ENCODE data around the gene GRIN2A.
A peak's percentile ranks its signal among the peaks of the same experiment; 100 is the strongest.

The GRIN2A gene

DNA sequence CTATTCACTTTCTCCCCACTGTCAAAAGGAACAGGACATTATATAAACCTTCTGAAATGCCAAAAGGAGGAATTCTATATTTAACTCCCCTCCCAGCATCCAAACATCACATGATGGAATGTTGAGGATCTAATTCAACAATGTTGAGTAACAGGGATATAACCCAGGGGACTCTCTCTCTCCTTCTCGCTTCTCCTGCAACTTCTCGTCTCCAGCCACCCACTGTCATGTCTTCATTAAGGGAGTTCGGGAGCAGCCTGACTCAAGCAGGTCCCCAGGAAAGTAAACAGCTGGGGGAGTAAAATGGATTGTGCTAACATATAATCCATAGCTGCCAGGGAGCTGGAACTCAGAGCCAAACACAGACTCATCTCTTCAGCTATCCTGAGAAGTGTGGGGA lies 51.7 kb downstream of the GRIN2A start:
- DNase-seq (ENCODE audit: low spot score), result no peak

DNA sequence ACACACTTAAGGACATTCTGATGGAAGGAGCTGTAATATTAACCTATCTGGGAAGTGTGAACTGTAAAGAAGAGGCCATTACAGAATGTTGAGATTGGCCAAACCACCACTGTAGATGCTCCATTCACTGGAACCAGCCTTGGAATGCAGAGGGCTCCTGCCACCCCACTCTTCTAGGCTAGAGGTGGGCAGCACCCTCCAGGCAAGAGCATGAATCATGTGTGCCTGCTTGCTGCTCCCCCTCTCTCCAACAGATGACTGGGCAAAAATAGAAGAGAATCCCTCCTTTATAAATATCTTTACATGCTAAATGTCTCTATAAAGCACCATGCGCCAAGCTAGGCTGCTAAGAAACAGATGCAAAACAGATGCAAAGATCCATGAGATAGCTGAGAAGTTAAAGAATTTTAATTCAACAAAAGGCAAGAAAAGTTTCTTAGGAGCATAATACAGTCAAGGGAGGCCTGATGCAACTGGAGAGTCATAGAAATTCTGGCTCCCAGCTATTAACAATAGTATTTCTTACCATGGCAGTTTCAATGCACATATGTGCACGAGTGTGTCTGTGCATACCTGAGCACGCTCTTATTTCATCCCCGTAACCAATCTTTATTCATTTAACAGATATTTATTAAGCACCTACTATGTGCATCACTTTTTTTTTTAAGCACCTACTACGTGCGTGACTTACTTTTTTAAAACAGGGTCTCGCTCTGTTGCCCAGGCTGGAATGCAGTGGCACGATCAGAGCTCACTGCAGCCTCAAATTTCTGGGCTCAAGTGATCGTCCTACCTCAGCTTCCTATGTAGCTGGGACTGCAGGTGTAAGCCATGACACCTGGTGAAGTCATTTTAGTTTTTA lies 53.6 kb downstream of the GRIN2A start:
- DNase-seq (ENCODE audit: low spot score), result no peak

DNA sequence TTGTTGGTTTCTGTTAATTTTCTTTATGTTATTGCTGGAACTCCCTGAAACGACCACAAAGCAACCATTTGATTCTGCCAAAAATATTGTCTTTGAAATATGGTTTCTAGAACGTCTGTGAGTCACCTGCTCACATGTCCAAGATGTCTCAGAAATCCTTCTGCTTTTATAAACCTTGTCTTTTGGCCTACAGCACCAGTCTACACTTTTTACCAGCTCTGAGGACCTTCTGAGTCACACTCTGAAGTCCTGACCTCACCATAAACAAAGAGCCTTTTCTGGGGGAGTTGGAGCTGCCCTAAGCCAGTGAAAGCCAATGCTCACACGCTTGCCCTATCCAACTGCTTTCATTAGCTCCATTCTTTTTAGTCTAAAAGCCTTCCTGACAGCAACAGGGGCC lies 55.5 kb downstream of the GRIN2A start:
- peak; percentile 93 for DNase-seq (ENCODE audit: low spot score)

DNA sequence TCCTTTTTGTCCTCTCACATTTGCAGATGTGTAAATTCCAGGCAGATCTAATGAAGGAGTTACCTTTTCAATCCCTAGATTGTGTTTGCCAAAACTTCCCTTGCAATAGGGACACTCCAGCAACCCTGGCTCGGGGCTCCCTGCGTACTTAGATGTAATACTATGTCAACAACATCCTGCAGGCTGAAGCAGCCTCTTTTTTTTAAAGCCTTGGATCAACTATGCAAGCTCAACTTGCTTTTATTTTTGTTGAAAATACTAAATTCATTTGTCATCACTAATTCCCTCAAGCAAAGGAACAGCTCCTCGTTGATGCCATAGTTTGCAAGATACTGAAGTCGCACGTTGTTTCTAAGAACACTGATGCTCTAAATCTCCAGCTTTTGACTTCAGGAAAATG lies 59.1 kb downstream of the GRIN2A start:
- DNase-seq (ENCODE audit: low spot score), result no peak

DNA sequence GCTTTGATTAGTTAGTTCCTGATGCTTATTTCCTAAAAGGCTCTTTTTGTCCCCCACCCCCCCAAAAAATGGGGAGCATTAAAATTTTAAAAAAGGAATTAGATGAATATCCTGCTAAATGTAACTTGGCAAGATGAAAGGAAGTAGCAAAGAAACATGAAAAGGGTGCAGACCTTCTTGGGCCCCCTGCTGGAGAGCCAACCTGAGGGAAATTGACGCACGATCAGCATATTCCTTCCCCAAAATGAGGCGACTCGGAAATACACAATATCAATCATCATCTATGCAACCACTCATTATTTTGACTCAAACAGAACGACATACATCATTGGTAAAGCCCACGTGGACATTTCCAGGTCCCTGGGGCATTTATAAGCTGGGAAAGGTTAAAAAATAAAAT lies 59.7 kb downstream of the GRIN2A start:
- no peak for DNase-seq (ENCODE audit: low spot score)

DNA sequence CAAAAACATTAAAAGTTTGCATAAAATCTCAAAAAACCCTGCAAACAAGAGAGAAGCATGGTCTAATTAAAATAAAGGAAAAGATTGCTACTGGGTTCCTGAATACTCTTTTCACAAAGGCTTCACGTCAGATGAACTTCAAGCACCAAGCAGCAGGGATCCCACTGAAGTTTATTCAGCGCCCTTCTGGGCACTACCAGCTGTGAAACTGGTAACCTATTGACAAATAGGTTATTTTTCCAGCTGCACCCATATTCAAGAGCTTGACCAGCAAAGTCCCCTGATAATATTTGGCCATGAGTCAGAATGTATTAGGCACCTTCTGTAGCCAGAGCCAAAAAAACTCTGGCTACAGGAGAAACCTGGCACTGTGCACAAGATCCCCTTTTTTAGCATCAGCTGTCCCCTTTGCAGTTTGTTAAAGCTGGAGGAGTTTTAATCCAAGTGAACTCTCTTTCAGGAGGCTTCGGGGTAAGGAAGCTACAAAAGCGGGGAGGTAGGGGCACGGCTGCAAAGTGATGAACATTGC lies 60.3 kb downstream of the GRIN2A start:
- DNase-seq (ENCODE audit: low spot score), result no peak

DNA sequence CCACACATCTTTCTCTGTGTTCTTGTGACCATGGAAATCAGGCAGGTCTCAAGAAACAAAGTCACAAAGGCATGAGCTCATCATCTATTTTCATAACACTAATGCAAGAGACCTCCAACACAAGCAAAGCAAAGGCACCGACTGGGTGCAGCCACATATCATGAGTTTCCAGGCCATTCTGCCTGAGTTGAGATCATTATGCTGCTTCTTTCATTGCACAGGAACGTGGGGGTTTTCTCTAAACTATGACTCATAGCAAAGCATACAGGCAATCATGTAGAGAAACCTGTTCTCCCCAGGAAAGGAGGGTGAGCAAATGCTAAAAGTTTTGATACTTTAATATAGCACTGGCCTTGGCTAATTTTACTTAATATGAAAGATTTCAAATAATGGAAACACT lies 60.7 kb downstream of the GRIN2A start:
- peak; percentile 50 for DNase-seq (ENCODE audit: low spot score)

DNA sequence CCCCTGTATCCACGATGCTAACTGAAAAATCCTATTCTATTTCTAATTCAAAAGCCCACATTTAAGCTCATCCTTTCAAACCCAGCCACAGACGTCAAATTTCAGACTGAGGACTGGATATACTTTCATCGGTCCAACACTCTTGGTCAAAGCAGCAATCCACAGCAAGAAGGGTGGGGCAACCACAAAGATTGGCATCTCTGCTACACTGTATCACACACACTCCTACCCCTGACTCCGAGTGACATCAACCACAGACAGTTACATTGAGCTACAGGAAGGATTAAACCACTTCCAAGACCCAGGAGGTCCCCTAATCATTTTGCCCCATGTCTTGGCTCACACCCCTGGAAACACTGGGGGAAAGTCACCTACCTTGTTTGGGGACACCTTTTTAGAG lies 61.3 kb downstream of the GRIN2A start:
- no peak for DNase-seq (ENCODE audit: low spot score)

DNA sequence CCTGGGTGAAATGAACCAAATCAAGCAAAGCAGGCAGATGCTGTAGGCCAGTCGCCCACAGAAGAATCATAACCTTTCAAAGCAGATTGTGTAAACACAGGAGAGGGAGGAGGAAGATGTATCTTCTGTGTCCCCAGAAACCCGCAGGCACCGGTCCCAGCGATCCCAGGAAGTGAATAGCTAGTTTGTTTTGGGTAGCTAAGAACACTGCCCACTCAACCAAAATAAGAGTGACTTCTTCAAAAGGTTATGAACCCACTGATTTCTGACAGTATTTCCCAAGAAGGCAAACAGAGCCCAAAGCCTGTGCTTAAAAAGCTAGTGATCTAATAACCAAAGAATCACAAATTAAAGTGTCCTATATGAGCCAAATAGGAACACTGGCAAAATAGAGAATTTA lies 67.8 kb downstream of the GRIN2A start:
- DNase-seq (ENCODE audit: low spot score), result peak; percentile 35

DNA sequence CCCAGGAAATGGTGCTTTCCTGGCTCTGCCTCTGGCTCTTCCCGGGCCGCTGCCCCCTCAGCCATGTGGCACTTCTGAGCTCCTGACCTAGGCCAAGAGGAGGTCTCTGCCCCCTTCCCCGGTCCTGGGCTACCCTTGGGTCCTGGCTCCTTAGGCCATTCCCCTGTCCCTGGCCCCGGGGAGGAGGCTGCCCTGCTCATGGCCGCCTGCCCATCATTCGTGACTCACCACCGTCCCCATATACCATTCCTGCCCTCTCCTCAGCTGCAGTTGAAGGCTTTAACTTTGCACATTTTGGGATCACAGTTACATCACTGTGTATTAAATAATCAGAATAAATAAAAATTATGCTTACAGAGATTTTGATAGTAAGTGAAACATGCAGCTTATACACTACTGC lies 69.0 kb downstream of the GRIN2A start:
- DNase-seq (ENCODE audit: low spot score), result no peak

DNA sequence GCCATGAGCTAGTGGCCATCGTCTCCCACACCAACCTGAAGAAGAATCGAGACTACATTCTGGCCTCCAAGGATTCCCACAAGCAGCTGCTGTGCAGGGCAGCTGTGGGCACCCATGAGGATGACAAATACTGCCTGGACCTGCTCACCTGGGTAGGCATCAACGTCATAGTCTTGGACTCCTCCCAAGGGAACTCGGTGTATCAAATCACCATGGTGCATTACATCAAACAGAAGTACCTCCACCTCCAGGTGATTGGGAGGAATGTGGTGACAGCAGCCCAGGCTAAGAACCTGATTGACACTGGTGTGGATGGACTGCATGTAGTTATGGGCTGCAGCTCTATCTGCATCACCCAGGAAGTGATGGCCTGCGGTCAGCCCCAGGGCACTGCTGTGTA lies 70.2 kb downstream of the GRIN2A start:
- DNase-seq (ENCODE audit: low spot score), result no peak

DNA sequence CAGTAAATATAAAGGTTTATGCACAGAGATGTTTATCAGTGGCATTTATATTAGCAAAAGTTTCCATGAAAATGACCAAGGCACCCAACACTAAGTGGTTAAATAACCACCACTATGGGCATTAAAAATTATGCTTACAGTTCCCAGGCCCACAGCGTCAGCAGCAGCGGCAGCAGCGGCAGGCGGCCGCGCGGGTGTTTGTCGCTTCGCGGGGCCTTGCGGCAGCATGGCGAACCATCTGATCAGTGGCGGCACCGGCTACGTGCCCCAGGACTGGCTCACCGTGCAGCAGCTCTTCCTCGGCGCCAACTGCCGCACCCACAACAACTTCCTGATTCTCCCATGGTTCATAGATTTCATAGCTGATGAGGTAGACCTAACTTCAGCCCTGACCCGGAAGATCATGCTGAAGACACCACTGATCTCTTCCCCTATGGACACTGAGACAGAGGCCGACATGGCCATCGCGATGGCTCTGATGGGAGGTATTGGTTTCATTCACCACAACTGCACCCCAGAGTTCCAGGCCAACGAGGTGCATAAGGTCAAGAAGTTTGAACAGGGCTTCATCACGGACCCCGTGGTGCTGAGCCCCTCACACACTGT lies 71.0 kb downstream of the GRIN2A start:
- DNase-seq (ENCODE audit: low spot score), result no peak

DNA sequence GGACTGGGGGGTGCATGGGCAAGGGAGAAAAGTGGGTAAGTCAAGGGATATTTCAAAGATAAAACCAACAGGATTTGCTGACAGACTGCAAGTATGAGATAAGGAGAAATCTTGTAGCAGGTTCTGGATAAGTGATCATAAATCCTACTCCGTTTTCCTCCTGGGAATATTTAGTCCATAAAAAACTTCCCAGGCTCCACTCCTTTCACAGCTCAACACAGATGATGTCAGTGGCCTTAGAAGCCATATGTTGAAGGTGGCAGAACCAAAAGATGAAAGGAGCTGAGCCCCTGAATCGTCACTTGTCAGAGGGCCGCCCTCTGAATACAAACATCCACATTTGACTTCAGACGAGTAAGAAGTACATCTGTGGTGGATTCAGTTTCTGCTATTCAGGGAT lies 71.7 kb downstream of the GRIN2A start:
- no peak for DNase-seq (ENCODE audit: low spot score)

DNA sequence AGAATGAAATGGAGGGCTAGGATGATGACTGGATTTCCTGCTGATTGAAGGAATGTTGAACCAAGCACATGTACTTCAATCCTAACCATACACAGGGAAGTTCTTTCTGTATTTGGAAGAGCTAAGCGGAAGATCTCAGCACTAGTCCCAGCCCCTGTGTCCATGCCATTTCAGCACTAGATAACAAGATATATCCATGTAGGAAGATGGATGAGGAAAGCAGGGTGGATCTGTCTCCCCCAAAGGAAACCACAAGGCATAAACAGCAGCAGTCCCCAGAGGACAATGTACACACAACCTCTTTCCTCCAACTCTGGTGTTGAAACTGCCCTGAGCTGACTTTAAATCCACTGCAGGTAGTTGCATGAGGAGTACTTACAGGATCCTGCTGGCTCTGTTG lies 75.1 kb downstream of the GRIN2A start:
- DNase-seq (ENCODE audit: low spot score), result no peak

DNA sequence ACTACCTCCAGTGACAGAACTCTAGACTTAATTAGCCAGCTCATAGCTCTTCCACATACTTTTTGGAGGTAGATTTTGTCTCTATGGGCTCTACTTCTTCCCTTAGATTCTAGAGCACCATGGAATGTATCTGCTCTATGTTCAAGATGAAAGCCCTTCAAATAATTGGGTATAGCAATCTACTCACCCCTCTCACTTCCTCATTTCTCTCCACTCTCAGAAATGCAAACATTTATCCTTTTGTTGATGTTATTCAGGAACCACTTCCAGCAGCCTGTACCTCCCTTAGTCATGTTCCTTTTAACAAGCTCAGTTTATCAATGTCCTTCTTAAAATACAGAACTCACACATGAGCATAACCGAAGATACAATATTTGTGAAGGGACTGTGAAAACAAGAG lies 78.5 kb downstream of the GRIN2A start:
- no peak for DNase-seq (ENCODE audit: low spot score)

DNA sequence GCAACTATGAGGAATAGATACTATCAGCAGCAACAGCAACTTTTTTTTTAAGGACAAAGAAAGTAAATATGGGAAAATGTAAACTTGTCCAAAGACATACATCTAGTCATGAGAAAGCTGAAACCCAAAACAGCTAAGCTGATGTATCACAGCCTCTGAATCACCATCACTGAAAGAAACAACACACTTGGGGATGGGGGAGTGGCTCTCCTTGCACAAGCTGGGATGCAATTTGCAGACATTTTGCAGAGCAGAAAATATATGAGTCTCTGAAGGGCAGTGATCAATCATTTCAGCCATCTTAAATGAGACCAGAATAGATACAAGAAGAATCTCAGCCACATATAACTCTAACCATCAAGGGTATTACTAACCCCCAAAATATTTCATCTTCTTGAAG lies 79.1 kb downstream of the GRIN2A start:
- DNase-seq (ENCODE audit: low spot score), result no peak

DNA sequence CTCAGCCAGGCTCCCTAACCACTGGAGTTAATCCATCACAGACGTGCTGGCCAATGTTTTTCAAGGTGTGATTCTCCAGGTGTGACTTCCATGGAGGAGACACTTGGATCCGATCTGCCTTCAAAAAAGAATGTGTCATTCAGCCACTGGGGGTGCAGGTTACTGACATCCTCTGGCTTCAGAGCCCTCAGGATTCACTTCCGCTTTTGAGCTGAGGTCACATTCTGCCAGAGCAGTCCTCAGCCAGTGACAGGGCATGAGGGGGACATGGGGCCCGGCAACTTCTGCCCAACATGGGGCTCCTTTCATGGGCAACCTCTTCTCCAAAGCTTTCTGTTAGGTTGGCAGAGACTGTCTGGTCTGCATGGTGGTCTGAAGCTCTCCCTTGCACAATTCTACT lies 81.4 kb downstream of the GRIN2A start:
- no peak for DNase-seq (ENCODE audit: low spot score)

DNA sequence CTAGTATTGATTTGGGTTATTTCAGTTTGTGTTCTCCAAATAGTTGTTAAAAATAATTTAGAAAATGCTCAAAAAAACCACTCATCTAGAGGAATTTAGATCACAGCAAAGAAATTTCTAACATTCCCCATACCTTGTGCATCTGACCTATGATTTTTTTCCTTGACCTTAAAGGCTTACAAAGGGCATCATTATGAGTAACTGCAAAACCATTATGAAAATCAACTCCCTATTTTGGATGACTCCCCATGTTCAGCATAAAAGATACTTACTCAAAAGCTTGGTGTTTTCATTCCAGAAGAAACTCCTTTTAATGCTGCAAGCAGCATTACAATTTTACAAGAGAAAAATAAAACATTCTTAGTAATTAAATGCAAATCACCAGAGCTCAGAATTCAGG lies 83.2 kb downstream of the GRIN2A start:
- DNase-seq (ENCODE audit: low spot score), result no peak

DNA sequence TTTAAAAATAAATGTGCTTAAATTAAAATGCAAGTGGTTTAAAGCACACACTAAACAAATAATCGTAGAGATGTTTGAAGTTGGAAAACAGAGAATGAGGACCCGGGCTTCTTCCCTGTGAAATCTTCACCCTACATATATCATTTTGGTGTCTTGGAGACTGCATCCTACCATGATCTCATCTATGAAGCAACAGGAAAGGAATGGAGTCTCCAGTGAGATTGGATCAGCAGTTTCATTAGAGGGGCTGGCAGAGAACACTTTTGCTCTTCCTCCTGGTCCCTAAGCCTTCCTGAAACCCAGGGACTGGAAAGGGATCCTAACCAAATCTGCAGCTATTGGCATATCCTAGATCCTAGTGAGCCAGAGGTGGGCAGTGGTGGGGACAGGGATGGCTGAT lies 85.0 kb downstream of the GRIN2A start:
- DNase-seq (ENCODE audit: low spot score), result no peak

DNA sequence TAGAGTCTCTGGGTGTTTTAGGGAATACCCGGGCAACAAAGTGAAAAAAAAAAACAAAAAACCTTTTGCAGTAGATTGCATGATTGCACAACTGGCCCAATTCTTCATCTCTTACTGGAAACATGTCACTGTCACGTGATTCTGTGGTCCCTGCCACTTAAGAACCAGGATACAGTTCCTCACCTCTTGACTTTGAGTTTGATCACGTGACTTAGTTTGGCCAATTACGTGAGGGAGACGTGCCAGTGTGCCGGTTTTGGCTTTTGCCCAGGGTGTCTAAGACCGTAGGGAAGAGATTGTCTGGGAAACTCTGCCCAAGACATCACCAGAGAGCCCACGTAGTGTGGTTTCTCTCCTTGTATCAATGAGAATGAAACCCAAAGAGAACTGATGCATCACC lies 88.7 kb downstream of the GRIN2A start:
- DNase-seq (ENCODE audit: low spot score), result no peak

DNA sequence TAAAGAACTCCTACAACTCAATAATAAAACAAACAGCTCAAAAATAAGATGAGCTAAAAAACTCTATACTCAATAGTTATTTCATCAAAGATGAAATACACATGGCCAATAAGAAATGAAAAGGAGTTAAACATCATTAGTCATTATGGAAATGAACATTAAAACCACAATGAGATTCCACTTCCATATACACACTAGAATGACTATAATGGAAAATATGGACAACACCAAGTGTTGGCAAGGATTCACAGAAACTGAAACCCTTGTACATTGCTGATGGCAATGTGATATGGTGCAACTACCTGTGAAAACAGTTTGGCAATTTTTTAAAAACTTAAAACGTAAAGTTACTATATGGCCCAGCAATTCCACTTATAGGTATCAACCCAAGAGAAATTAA lies 91.4 kb downstream of the GRIN2A start:
- DNase-seq (ENCODE audit: low spot score), result no peak

DNA sequence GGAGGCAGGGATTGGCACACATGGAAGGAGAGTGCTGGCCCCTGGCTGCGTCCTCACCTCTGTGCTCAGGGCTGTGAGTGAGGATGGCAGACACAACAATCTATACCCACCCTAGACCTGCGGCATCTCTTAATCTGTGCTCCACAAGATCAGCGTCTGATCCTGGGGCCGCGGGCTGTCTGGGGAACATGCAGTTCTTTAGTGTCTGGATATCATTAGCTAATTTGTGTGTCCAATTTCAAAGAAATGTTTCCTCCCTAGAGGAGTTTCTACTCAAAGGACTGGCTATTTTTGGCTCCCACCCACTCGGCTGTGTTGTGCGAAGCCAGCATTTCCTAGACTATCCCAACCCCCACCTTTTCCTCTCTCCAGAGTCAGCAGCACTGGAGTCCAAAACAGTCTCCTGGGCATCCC lies 93.8 kb downstream of the GRIN2A start:
- DNase-seq (ENCODE audit: low spot score), result peak; percentile 35

DNA sequence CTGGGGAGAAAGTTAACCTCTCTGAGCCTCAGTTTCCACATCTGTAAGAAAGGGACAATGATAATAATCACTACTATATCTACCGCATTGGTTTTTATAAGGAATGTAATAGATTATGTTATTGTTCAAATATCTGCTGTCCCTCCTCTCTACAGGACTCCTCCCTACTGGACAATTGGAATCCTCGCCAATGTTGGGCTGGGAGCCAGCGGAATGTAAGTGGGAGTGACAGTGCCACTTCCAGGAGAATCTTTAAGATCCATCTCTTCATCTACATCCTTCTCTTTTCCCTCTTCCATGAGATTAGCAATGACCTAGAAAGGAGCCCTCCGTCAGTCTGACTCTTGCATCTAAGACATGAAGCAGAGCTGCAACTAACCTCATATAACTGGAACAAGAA lies 95.1 kb downstream of the GRIN2A start:
- DNase-seq (ENCODE audit: low spot score), result no peak

DNA sequence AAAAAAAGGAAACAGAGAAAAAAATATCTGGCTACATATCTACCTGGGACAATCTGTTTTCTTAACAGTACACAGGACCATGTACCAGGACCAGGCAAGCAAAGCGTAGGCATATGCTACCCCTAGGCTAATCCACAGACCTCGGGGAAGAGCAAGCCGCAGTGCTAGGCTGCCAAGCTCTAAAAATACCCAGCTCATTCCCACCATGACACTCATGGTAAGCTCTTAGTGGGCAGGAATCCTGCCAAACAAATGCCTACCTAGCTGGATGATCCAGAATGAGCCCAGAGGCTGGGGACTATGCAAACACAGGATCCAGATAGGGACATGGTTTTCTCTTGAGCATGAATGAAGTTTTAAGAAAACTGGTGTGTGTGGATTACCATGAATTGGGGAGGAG lies 95.6 kb downstream of the GRIN2A start:
- no peak for DNase-seq (ENCODE audit: low spot score)

Measured in COLO829 (cell line).